Progenitor cell of endocrine pancreas (in vitro differentiated cells): ENCODE measurements around the gene A4GALT. TPM values are rescaled to one million over a fixed set of nuclear protein-coding genes. Genes with fewer than 3 reads are reported as not detected.
"Not testable (repeated sequence)": the region's sequence is repeated elsewhere in the genome, so short reads cannot be mapped to it uniquely, and the experiment has no call there.

ENCODE experiments used
- DNase-seq: peaks from one replicate; pipeline ENCODE4 v3.0.0; 2021; ENCODE audit warnings: low spot score; ENCODE audit not compliant: unreplicated experiment
- H3K27ac Mint-ChIP-seq: 2 replicates; pipeline ENCODE4 v1.8.0; 2021; ENCODE audit warnings: mild to moderate bottlenecking, moderate library complexity, mixed read lengths
- H3K27me3 Mint-ChIP-seq: 2 replicates; pipeline ENCODE4 v1.8.0; 2021; ENCODE audit warnings: mixed read lengths
- H3K36me3 Mint-ChIP-seq: 2 replicates; pipeline ENCODE4 v1.8.0; 2022; ENCODE audit warnings: mixed read lengths; ENCODE audit not compliant: insufficient read depth
- H3K4me1 Mint-ChIP-seq: 2 replicates; pipeline ENCODE4 v1.8.0; 2021; ENCODE audit warnings: low read depth, mixed read lengths
- H3K4me3 Mint-ChIP-seq: 2 replicates; pipeline ENCODE4 v1.8.0; 2021; ENCODE audit warnings: low read depth, mild to moderate bottlenecking, moderate library complexity, mixed read lengths
- H3K9me3 Mint-ChIP-seq: 2 replicates; pipeline ENCODE4 v1.8.0; 2021; ENCODE audit warnings: low read depth, mixed read lengths
- CTCF ChIP-seq: fragments of 200-600 bp; sonication (generic); IDR thresholded peaks from one replicate; pipeline ENCODE4 v1.5.0; 2021; ENCODE audit warnings: antibody characterized with exemption, mild to moderate bottlenecking; ENCODE audit not compliant: unreplicated experiment
- total RNA-seq: library from RNA; stranded (reverse); gene quantifications from 2 replicates; pipeline ENCODE4 v1.2.1, GENCODE V29; 2021

A4GALT gene
- total RNA-seq, 1 donor from 2014 or later = 1.1 TPM

GRCh38 chr22:42743501-42743991, 22.9 kb upstream of the A4GALT start:
- Mint-ChIP-seq H3K27ac (no peak overlapping the region), H3K36me3 (no peaks in the 10 kb centered on the region), H3K9me3 (no peaks in the 10 kb centered on the region), H3K4me1 (peaks cover 2% of the 10 kb centered on the region), H3K4me3 (no peak overlapping the region), H3K27me3 (peaks cover 10% of the 10 kb centered on the region)
- TF ChIP-seq CTCF = no peak
- no peak for DNase-seq

- TF ChIP-seq CTCF = no peak
- DNase-seq = no peak
- H3K27me3 Mint-ChIP-seq = peaks cover 10% of the 10 kb centered on the region
- H3K36me3 Mint-ChIP-seq = no peaks in the 10 kb centered on the region
- H3K4me3 Mint-ChIP-seq = no peak overlapping the region
- no peak overlapping the region for H3K27ac Mint-ChIP-seq
- H3K9me3 Mint-ChIP-seq = no peaks in the 10 kb centered on the region
- peaks cover 2% of the 10 kb centered on the region for H3K4me1 Mint-ChIP-seq
These were observed 22.3 kb upstream of the A4GALT start for GRCh38 chr22:42742940-42743339.

- not testable (repeated sequence) for H3K4me3 Mint-ChIP-seq, H3K36me3 Mint-ChIP-seq, H3K4me1 Mint-ChIP-seq, H3K27ac Mint-ChIP-seq, DNase-seq, H3K9me3 Mint-ChIP-seq
- H3K27me3 Mint-ChIP-seq = peaks cover 21% of the 10 kb centered on the region
These were observed 19.6 kb upstream of the A4GALT start for GRCh38 chr22:42740320-42740719.

GRCh38 chr22:42734406-42734805, 13.7 kb upstream of the A4GALT start:
- Mint-ChIP-seq H3K4me1 (no peaks in the 10 kb centered on the region), H3K9me3 (no peaks in the 10 kb centered on the region), H3K36me3 (no peaks in the 10 kb centered on the region), H3K27ac (no peak overlapping the region), H3K27me3 (peaks cover 11% of the 10 kb centered on the region), H3K4me3 (no peak overlapping the region)
- no peak for DNase-seq
- no peak for TF ChIP-seq CTCF

- H3K36me3 Mint-ChIP-seq, H3K27ac Mint-ChIP-seq, H3K4me3 Mint-ChIP-seq, H3K9me3 Mint-ChIP-seq, H3K4me1 Mint-ChIP-seq, DNase-seq: not testable (repeated sequence)
- H3K27me3 Mint-ChIP-seq = peaks cover 11% of the 10 kb centered on the region
These were observed 12.7 kb upstream of the A4GALT start for GRCh38 chr22:42733394-42733793.

- no peak for DNase-seq
- Mint-ChIP-seq H3K27ac (no peak overlapping the region), H3K4me3 (no peak overlapping the region), H3K27me3 (peaks cover 14% of the 10 kb centered on the region), H3K4me1 (peaks cover 3% of the 10 kb centered on the region), H3K36me3 (no peaks in the 10 kb centered on the region), H3K9me3 (no peaks in the 10 kb centered on the region)
- TF ChIP-seq CTCF = no peak
These were observed 11.4 kb upstream of the A4GALT start for GRCh38 chr22:42732081-42732480.
